Ecto neural progenitor cell (in vitro differentiated cells): Measurements from ENCODE around the gene GRIK3.
A peak's percentile ranks its signal among the peaks of the same experiment; 100 is the strongest.

Experiments
- DNase-seq: peaks from one replicate; pipeline ENCODE4 v3.0.0-alpha.2; 2018; ENCODE audit warnings: low spot score

The GRIK3 gene

GRCh38 chr1:36874271-36875060 is 159.8 kb downstream of the GRIK3 start:
- peak; percentile 28 for DNase-seq

- DNase-seq, result no peak
Observed at GRCh38 chr1:36872858-36873257, 161.5 kb downstream of the GRIK3 start.

- DNase-seq, result no peak
Observed at GRCh38 chr1:36872126-36872754, 162.1 kb downstream of the GRIK3 start.

GRCh38 chr1:36871146-36871971 is 163.0 kb downstream of the GRIK3 start:
- no peak for DNase-seq

- DNase-seq, result no peak
Observed at GRCh38 chr1:36869826-36870225, 164.5 kb downstream of the GRIK3 start.

- no peak for DNase-seq
Observed at GRCh38 chr1:36869054-36869453, 165.3 kb downstream of the GRIK3 start.

- no peak for DNase-seq
Observed at GRCh38 chr1:36867575-36867974, 166.7 kb downstream of the GRIK3 start.

GRCh38 chr1:36866169-36866814 is 168.0 kb downstream of the GRIK3 start:
- DNase-seq, result no peak

GRCh38 chr1:36865602-36865900 is 168.8 kb downstream of the GRIK3 start:
- no peak for DNase-seq

GRCh38 chr1:36864823-36865601 is 169.3 kb downstream of the GRIK3 start:
- no peak for DNase-seq

GRCh38 chr1:36864182-36864822 is 170.0 kb downstream of the GRIK3 start:
- DNase-seq, result peak; percentile 69

- DNase-seq, result no peak
Observed at GRCh38 chr1:36863500-36863899, 170.8 kb downstream of the GRIK3 start.

GRCh38 chr1:36863061-36863460 is 171.3 kb downstream of the GRIK3 start:
- no peak for DNase-seq

GRCh38 chr1:36861375-36861774 is 172.9 kb downstream of the GRIK3 start:
- no peak for DNase-seq

GRCh38 chr1:36859926-36860325 is 174.4 kb downstream of the GRIK3 start:
- no peak for DNase-seq

- no peak for DNase-seq
Observed at GRCh38 chr1:36858981-36859380, 175.3 kb downstream of the GRIK3 start.

- no peak for DNase-seq
Observed at GRCh38 chr1:36858553-36858952, 175.8 kb downstream of the GRIK3 start.

GRCh38 chr1:36857754-36858153 is 176.6 kb downstream of the GRIK3 start:
- DNase-seq, result no peak

- DNase-seq, result no peak
Observed at GRCh38 chr1:36855699-36856494, 178.4 kb downstream of the GRIK3 start.

GRCh38 chr1:36853638-36854037 is 180.7 kb downstream of the GRIK3 start:
- no peak for DNase-seq
